ENCODE data around the gene ATXN1.

DNA sequence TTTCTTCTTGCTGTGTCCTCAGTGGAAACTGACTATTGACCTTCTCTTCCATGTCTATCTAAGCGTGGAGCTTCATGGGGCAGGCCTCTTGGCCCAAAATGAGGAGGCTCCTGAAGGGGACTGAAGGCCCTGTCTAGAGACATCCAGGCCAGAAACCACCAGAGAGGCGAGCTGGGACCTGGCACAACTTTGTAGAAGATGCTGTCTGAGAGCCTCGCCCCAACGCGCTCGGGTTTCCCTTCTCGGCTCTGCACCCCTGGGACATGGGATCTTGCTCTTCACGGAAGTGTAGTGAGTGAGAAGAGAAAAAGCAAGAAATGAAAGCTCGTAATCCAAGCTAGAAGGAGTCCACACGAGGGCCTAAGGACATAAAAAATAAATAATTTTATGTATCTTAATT, 426.1 kb downstream of the ATXN1 start:
- TF ChIP-seq, protein P1, sequence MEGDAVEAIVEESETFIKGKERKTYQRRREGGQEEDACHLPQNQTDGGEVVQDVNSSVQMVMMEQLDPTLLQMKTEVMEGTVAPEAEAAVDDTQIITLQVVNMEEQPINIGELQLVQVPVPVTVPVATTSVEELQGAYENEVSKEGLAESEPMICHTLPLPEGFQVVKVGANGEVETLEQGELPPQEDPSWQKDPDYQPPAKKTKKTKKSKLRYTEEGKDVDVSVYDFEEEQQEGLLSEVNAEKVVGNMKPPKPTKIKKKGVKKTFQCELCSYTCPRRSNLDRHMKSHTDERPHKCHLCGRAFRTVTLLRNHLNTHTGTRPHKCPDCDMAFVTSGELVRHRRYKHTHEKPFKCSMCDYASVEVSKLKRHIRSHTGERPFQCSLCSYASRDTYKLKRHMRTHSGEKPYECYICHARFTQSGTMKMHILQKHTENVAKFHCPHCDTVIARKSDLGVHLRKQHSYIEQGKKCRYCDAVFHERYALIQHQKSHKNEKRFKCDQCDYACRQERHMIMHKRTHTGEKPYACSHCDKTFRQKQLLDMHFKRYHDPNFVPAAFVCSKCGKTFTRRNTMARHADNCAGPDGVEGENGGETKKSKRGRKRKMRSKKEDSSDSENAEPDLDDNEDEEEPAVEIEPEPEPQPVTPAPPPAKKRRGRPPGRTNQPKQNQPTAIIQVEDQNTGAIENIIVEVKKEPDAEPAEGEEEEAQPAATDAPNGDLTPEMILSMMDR (conservative IDR thresholded peaks at IDR 0.05; ENCODE audit: low read depth in 2 of 2): no peak
- no peak for TF ChIP-seq POLR2AphosphoS5 (IDR thresholded peaks at IDR 0.05; ENCODE audit: low read depth)
- TF ChIP-seq EZH2phosphoT487 (IDR thresholded peaks at IDR 0.05; ENCODE audit: unreplicated experiment): no peak
- TF ChIP-seq STAT1 (IDR thresholded peaks at IDR 0.05; ENCODE audit: unreplicated experiment): no peak
- TF ChIP-seq EZH2 (IDR thresholded peaks at IDR 0.05; ENCODE audit: low read depth, unreplicated experiment): no peak
- TF ChIP-seq, protein P2, sequence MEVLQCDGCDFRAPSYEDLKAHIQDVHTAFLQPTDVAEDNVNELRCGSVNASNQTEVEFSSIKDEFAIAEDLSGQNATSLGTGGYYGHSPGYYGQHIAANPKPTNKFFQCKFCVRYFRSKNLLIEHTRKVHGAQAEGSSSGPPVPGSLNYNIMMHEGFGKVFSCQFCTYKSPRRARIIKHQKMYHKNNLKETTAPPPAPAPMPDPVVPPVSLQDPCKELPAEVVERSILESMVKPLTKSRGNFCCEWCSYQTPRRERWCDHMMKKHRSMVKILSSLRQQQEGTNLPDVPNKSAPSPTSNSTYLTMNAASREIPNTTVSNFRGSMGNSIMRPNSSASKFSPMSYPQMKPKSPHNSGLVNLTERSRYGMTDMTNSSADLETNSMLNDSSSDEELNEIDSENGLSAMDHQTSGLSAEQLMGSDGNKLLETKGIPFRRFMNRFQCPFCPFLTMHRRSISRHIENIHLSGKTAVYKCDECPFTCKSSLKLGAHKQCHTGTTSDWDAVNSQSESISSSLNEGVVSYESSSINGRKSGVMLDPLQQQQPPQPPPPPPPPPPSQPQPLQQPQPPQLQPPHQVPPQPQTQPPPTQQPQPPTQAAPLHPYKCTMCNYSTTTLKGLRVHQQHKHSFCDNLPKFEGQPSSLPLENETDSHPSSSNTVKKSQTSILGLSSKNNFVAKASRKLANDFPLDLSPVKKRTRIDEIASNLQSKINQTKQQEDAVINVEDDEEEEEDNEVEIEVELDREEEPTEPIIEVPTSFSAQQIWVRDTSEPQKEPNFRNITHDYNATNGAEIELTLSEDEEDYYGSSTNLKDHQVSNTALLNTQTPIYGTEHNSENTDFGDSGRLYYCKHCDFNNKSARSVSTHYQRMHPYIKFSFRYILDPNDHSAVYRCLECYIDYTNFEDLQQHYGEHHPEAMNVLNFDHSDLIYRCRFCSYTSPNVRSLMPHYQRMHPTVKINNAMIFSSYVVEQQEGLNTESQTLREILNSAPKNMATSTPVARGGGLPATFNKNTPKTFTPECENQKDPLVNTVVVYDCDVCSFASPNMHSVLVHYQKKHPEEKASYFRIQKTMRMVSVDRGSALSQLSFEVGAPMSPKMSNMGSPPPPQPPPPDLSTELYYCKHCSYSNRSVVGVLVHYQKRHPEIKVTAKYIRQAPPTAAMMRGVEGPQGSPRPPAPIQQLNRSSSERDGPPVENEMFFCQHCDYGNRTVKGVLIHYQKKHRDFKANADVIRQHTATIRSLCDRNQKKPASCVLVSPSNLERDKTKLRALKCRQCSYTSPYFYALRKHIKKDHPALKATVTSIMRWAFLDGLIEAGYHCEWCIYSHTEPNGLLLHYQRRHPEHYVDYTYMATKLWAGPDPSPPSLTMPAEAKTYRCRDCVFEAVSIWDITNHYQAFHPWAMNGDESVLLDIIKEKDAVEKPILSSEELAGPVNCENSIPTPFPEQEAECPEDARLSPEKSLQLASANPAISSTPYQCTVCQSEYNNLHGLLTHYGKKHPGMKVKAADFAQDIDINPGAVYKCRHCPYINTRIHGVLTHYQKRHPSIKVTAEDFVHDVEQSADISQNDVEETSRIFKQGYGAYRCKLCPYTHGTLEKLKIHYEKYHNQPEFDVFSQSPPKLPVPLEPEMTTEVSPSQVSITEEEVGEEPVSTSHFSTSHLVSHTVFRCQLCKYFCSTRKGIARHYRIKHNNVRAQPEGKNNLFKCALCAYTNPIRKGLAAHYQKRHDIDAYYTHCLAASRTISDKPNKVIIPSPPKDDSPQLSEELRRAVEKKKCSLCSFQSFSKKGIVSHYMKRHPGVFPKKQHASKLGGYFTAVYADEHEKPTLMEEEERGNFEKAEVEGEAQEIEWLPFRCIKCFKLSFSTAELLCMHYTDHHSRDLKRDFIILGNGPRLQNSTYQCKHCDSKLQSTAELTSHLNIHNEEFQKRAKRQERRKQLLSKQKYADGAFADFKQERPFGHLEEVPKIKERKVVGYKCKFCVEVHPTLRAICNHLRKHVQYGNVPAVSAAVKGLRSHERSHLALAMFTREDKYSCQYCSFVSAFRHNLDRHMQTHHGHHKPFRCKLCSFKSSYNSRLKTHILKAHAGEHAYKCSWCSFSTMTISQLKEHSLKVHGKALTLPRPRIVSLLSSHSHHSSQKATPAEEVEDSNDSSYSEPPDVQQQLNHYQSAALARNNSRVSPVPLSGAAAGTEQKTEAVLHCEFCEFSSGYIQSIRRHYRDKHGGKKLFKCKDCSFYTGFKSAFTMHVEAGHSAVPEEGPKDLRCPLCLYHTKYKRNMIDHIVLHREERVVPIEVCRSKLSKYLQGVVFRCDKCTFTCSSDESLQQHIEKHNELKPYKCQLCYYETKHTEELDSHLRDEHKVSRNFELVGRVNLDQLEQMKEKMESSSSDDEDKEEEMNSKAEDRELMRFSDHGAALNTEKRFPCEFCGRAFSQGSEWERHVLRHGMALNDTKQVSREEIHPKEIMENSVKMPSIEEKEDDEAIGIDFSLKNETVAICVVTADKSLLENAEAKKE (CRISPR knock-in tag; IDR thresholded peaks at IDR 0.05): no peak
- TF ChIP-seq, protein P3, sequence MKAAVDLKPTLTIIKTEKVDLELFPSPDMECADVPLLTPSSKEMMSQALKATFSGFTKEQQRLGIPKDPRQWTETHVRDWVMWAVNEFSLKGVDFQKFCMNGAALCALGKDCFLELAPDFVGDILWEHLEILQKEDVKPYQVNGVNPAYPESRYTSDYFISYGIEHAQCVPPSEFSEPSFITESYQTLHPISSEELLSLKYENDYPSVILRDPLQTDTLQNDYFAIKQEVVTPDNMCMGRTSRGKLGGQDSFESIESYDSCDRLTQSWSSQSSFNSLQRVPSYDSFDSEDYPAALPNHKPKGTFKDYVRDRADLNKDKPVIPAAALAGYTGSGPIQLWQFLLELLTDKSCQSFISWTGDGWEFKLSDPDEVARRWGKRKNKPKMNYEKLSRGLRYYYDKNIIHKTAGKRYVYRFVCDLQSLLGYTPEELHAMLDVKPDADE (IDR thresholded peaks at IDR 0.05): no peak
- no peak for TF ChIP-seq CREB1 (CRISPR knock-in tag; IDR thresholded peaks at IDR 0.05; ENCODE audit: low read depth)
- no peak for TF ChIP-seq JUNB (IDR thresholded peaks at IDR 0.05; ENCODE audit: unreplicated experiment)

Data from GM23338 (cell line).